ENCODE data around the gene NSF. TPM values are rescaled to one million over a fixed set of nuclear protein-coding genes. Genes with fewer than 3 reads are reported as not detected.
"Not testable (repeated sequence)": the region's sequence is repeated elsewhere in the genome, so short reads cannot be mapped to it uniquely, and the experiment has no call there.

NSF gene
- total RNA-seq, 1 experiment from 2014 or later, result 49.7 TPM

- no peak for DNase-seq (ENCODE audit: low read depth)
Observed at GRCh38 chr17:46773676-46774075, 183.2 kb downstream of the NSF start.

- no peak for DNase-seq (ENCODE audit: low read depth)
Observed at GRCh38 chr17:46774108-46774737, 183.8 kb downstream of the NSF start.

GRCh38 chr17:46776298-46777005, 186.0 kb downstream of the NSF start:
- DNase-seq (ENCODE audit: low read depth), result no peak

GRCh38 chr17:46777943-46778915, 187.8 kb downstream of the NSF start:
- no peak for DNase-seq (ENCODE audit: low read depth)

GRCh38 chr17:46780003-46780373, 189.5 kb downstream of the NSF start:
- no peak for DNase-seq (ENCODE audit: low read depth)

- peak; percentile 67 for DNase-seq (ENCODE audit: low read depth)
Observed at GRCh38 chr17:46782250-46782953, 191.9 kb downstream of the NSF start.

GRCh38 chr17:46783031-46783593, 192.6 kb downstream of the NSF start:
- no peak for DNase-seq (ENCODE audit: low read depth)

DNA sequence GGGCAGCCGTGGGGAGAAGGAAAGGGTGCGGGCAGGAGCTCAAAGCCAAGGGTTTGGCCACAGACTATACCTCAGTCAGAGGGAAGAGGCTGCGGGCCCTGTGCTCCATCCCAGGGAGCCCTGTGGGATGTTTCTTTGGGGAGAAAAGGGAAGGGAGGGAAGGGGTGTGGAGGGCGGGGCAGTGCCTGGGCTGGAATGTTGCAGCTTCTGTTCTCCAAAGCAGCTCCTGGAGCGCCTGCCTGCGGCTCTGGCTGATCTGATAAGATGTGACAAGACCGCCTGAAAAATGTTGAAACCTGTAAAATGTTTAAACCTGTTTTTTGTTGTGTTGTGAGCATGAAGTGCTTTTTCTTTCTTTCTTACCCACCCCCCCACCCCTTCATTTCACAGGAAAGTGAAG, 195.2 kb downstream of the NSF start:
- DNase-seq (ENCODE audit: low read depth), result no peak

GRCh38 chr17:46787478-46787877, 197.0 kb downstream of the NSF start:
- DNase-seq (ENCODE audit: low read depth), result no peak

DNA sequence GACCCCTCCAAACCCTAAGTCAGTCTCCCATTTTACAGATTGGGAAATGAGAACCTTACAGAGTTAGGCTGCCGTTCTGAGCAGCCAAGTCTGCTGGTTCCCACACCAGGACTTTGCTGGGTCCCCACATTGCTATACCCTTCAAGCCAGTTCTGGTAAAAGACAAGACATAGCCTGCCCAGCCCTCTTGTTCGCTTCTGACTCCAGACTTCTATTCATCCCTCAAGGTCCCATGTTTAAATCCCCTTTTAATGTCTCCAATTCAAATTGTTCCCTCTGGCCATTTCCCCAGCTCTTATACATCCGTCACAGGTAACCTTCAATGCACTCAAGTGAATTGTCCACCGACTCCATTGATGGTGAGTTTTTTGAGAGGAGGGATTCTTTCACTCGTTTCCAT, 197.8 kb downstream of the NSF start:
- no peak for DNase-seq (ENCODE audit: low read depth)

GRCh38 chr17:46788796-46789195, 198.3 kb downstream of the NSF start:
- no peak for DNase-seq (ENCODE audit: low read depth)

- no peak for DNase-seq (ENCODE audit: low read depth)
Observed at GRCh38 chr17:46789610-46790009, 199.1 kb downstream of the NSF start.

DNA sequence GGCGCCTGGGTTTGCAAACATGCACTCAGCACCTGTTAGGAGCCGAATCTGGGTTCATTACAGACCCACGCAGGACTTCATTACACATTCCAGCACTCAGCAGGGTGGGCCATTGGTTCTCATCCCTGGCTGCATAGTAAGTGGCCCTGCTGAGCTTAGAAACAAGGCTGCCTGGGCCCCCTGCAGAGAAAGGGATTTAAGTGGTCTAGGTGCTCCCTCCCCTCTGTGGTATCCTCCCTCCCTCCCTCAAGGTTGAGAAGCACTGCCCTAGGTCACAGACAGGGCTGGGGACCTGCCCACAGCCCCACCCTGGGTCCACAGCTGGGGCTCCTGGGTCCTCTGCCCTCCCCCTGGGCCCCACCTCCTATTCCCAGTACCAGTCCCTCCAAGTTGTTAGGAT, 199.7 kb downstream of the NSF start:
- no peak for DNase-seq (ENCODE audit: low read depth)

DNA sequence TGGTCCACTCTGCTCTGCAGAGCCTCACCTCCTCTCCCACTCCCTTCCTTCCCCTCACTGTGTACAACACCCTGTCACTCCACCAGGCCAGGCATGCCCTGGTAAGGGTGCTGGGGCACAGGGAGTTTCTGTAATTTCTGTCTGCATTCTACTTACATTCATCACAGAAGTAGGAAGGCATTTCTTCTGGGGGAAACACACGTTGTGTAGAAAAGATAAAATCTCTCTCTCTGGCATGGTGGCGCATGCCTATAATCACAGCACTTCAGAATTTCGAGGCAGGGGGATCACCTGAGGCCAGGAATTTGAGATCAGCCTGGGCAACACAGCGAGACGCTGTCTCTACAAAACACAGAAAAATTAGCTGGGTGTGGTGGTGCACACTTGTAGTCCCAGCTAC, 201.1 kb downstream of the NSF start:
- DNase-seq (ENCODE audit: low read depth), result no peak

DNA sequence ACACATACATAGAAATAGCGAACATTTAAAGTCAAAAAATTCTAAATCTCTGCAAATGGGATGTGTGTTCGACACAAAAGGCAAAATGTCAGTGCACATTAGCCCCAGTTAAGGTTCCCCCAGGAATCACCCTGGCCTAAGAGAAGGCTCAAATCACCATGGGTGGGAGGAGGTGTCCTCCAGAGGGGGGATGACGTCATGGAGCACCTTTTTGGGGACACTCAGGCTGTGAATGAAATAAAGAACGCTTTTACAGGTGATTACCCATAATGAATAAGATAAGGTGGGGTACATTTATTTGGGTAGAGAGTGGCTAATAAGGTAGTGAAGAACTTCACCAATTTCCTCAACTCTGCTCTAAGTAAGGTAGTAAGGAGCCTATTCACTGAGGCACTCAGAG, 201.6 kb downstream of the NSF start:
- no peak for DNase-seq (ENCODE audit: low read depth)

DNA sequence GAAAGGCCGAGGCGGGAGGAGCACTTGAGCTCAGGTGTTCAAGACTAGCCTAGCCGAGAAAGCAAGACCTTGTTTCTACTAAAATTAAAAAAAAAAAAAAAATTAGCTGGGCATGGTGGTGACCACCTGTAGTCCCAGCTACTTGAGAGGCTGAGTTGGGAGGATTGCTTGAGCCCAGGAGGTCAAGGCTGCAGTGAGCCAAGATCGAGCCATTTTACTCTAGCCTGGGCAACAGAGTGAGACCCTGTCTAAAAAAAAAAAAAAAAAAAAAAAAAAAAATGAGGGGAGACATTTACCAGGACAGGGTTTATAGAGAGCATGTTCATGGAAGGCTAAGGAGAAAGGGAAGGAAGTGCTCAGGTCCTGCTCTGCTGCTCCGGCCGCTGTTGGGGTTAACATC, 202.6 kb downstream of the NSF start:
- DNase-seq (ENCODE audit: low read depth), result not testable (repeated sequence)

GRCh38 chr17:46793541-46793940, 203.1 kb downstream of the NSF start:
- no peak for DNase-seq (ENCODE audit: low read depth)

- no peak for DNase-seq (ENCODE audit: low read depth)
Observed at GRCh38 chr17:46794318-46794717, 203.8 kb downstream of the NSF start.

- DNase-seq (ENCODE audit: low read depth), result peak; percentile 90
Observed at GRCh38 chr17:46795379-46795952, 205.0 kb downstream of the NSF start.

GRCh38 chr17:46796084-46796483, 205.6 kb downstream of the NSF start:
- DNase-seq (ENCODE audit: low read depth), result no peak

- DNase-seq (ENCODE audit: low read depth), result no peak
Observed at GRCh38 chr17:46796524-46796923, 206.1 kb downstream of the NSF start.

Data from Daoy (cell line).